ENCODE data around the gene TBX2.

DNA sequence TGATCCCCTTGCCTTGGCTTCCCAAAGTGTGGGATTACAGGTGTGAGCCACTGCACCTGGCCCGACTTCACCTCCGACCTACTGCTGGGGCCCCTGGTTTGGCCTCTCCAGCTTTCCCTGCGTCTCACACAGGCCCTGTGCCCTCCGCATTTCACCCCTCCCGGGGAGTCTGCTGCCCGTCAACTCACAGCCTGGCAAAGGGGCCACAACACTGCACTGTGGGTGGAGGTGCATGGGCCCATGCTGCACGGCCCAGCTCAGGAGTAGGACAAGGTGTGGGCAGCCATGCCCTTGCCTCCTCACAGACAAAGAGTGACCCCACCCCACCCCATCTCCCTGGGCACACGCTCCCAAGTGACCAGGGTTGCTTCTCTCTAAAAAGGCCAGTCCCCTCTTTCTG lies 12.6 kb upstream of the TBX2 start:
- TF ChIP-seq CTCF (conservative IDR thresholded peaks at IDR 0.05; ENCODE audit: low read length) (no peak), EZH2phosphoT487 (IDR thresholded peaks at IDR 0.05; ENCODE audit: borderline replicate concordance) (no peak)
